Endothelial cell of umbilical vein (primary cell): ENCODE data around the gene IL32. TPM values are rescaled to one million over a fixed set of nuclear protein-coding genes. Genes with fewer than 3 reads are reported as not detected.

ENCODE experiments used
- BruUV-seq: library from RNA; stranded (reverse); fragments of 400-500 nt; replicated peaks from 2 replicates; lab custom pipeline; 2021; lab: Mats Ljungman, UMichigan
- CTCF ChIA-PET: fragments of 300-600, 350-600 bp; sonication (Branson Sonifier 250); formaldehyde crosslinking; loops from one replicate; lab custom pipeline; 2021; ENCODE audit warnings: antibody characterized with exemption, inconsistent platforms; lab: Charles Lee
- POLR2A ChIA-PET: fragments of 300-600, 350-600 bp; sonication (Branson Sonifier 250); formaldehyde crosslinking; loops from one replicate; lab custom pipeline; 2021; ENCODE audit warnings: antibody characterized with exemption, inconsistent platforms; lab: Charles Lee
- DNase-seq: peaks from one replicate; pipeline ENCODE4 v3.0.0-alpha.2; 2011; ENCODE audit warnings: low read depth, low spot score
- FAIRE-seq: peaks from 2 replicates; lab custom pipeline; 2011; peaks lifted over from hg19 to GRCh38; lab: Jason Lieb, UNC
- H2AFZ ChIP-seq: 2 replicates; pipeline ENCODE4 v1.6.0; 2012; ENCODE audit warnings: low read depth, low read length, control low read depth, inconsistent platforms
- H3K27ac ChIP-seq: 2 replicates; pipeline ENCODE4 v1.5.1; 2011; ENCODE audit warnings: low read depth, mild to moderate bottlenecking, control low read depth, low read length, moderate library complexity; ENCODE audit not compliant: insufficient read depth
- H3K27me3 ChIP-seq, 2 experiments: 2 replicates each; pipeline versions ENCODE4 v1.6.0 to v1.6.1; 2011; ENCODE audit warnings: low read length in 2 of 2, mixed read lengths in 1 of 2; ENCODE audit not compliant: control insufficient read depth in 2 of 2, insufficient read depth in 2 of 2
- H3K36me3 ChIP-seq, 2 experiments: 2 replicates in 1 of 2; 3 replicates in 1 of 2; pipeline ENCODE4 v1.5.1; 2011; ENCODE audit warnings: low read length in 2 of 2, mild to moderate bottlenecking in 1 of 2, moderate library complexity in 1 of 2; ENCODE audit not compliant: control insufficient read depth in 2 of 2, insufficient read depth in 2 of 2; ENCODE audit errors: extremely low read depth in 1 of 2
- H3K4me1 ChIP-seq: 3 replicates; pipeline ENCODE4 v1.5.1; 2011; ENCODE audit warnings: mild to moderate bottlenecking, low read length; ENCODE audit not compliant: control insufficient read depth, insufficient read depth; ENCODE audit errors: extremely low read depth
- H3K4me2 ChIP-seq: 2 replicates; pipeline ENCODE4 v1.6.1; 2011; ENCODE audit warnings: low read length, control low read depth, mixed read lengths; ENCODE audit not compliant: insufficient read depth
- H3K4me3 ChIP-seq, 3 experiments: fragments of 200-600 bp in 1 of 3; sonication (generic), shearing (Covaris generic) in 1 of 3; replicated peaks in 1 of 3; 2 replicates each; pipeline ENCODE4 v1.5.1; 2011 to 2016; ENCODE audit warnings: control low read depth in 3 of 3, low read length in 3 of 3, mild to moderate bottlenecking in 2 of 3, inconsistent platforms in 1 of 3, low read depth in 1 of 3, moderate library complexity in 1 of 3; ENCODE audit not compliant: insufficient read depth in 1 of 3
- H3K79me2 ChIP-seq: 2 replicates; pipeline ENCODE4 v1.6.0; 2012; ENCODE audit warnings: low read length, inconsistent platforms; ENCODE audit not compliant: control insufficient read depth, insufficient read depth
- H3K9ac ChIP-seq: replicated peaks from 2 replicates; pipeline ENCODE3; 2011; ENCODE audit warnings: low read length, control low read depth; ENCODE audit not compliant: insufficient read depth; ENCODE audit errors: extremely low read depth
- H3K9me1 ChIP-seq: replicated peaks from 3 replicates; pipeline ENCODE4 v1.6.0; 2011; ENCODE audit warnings: mild to moderate bottlenecking, low read length; ENCODE audit not compliant: control insufficient read depth, insufficient read depth; ENCODE audit errors: extremely low read depth
- H3K9me3 ChIP-seq: replicated peaks from 2 replicates; pipeline ENCODE4 v1.5.1; 2012; ENCODE audit warnings: low read length, inconsistent platforms; ENCODE audit not compliant: control insufficient read depth, insufficient read depth
- H4K20me1 ChIP-seq: replicated peaks from 2 replicates; pipeline ENCODE3; 2011; ENCODE audit warnings: mild to moderate bottlenecking, low read length; ENCODE audit not compliant: control insufficient read depth, insufficient read depth; ENCODE audit errors: extremely low read depth
- CTCF ChIP-seq, 2 donors: IDR thresholded peaks; 1 replicate in 1 of 2; 2 replicates in 1 of 2; pipeline ENCODE4 v1.5.1; 2011; ENCODE audit warnings: low read length in 2 of 2, mild to moderate bottlenecking in 2 of 2, moderate library complexity in 2 of 2, control low read depth in 1 of 2, inconsistent platforms in 1 of 2, low read depth in 1 of 2; ENCODE audit not compliant: insufficient read depth in 1 of 2; ENCODE audit errors: extremely low read depth in 1 of 2
- EZH2 ChIP-seq: IDR thresholded peaks from 2 replicates; pipeline ENCODE4 v1.6.1; 2012; ENCODE audit warnings: borderline replicate concordance, low read depth, mild to moderate bottlenecking, moderate library complexity, low read length, inconsistent platforms; ENCODE audit not compliant: severe bottlenecking
- FOS ChIP-seq: IDR thresholded peaks from 2 replicates; pipeline ENCODE4 v1.6.1; 2011; ENCODE audit warnings: mild to moderate bottlenecking, low read length, moderate library complexity, borderline replicate concordance; ENCODE audit not compliant: insufficient read depth
- GATA2 ChIP-seq: IDR thresholded peaks from 2 replicates; pipeline ENCODE4 v1.7.0; 2011; ENCODE audit warnings: low read depth, mild to moderate bottlenecking, moderate library complexity, mixed read lengths, low read length; ENCODE audit not compliant: insufficient read length, insufficient read depth
- JUN ChIP-seq: IDR thresholded peaks from 2 replicates; pipeline ENCODE4 v1.6.1; 2011; ENCODE audit warnings: borderline replicate concordance, low read depth; ENCODE audit not compliant: insufficient read length, insufficient read depth
- MAX ChIP-seq: IDR thresholded peaks from 2 replicates; pipeline ENCODE4 v1.6.1; 2011; ENCODE audit not compliant: insufficient read depth, insufficient read length
- MYC ChIP-seq: IDR thresholded peaks from one replicate; pipeline ENCODE4 v1.6.1; 2011; ENCODE audit warnings: mild to moderate bottlenecking, low read depth, low read length
- POLR2A ChIP-seq: IDR thresholded peaks from 2 replicates; pipeline ENCODE4 v1.6.1; 2012; ENCODE audit warnings: low read depth, mild to moderate bottlenecking, control low read depth, low read length
- POLR2AphosphoS5 ChIP-seq: IDR thresholded peaks from 2 replicates; pipeline ENCODE4 v1.6.1; 2012; ENCODE audit warnings: low read depth, mild to moderate bottlenecking, control low read depth, low read length, moderate library complexity; ENCODE audit not compliant: insufficient read depth
- dilution Hi-C: fragments of 300-500 bp; cut with MboI; formaldehyde crosslinking; loops from one replicate; pipeline ENCODE4 v1.15.0; 2019; ENCODE audit warnings: low sequenced_read_pairs; ENCODE audit not compliant: extremely low pct_ligation_motif_present
- intact Hi-C: fragments of 100-400 bp; cut with micrococcal nuclease; formaldehyde crosslinking; loops from one replicate; pipeline ENCODE4 v1.10.0; 2022
- polyA plus RNA-seq, 4 experiments: library from polyadenylated mRNA; depleted of rRNA in 3 of 4; stranded (reverse) in 3 of 4; unstranded in 1 of 4; fragments of >200 nt; gene quantifications; 2 replicates each; pipeline versions ENCODE4 v1.2.1 to v1.2.3, GENCODE V29; 2011 to 2012; ENCODE audit warnings: missing spikeins in 1 of 4
- total RNA-seq: library from RNA; stranded (reverse); gene quantifications from 2 replicates; pipeline ENCODE4 v1.2.3, GENCODE V29; 2021

IL32 gene
- total and polyA plus RNA-seq, 2 donors (not counting 3 experiments of a cell fraction or from before 2014, with no cell fraction given), result 55.7 to 336 TPM

- POLR2A ChIA-PET, result no interaction called here
These were observed 39.4 kb upstream of the IL32 start for GRCh38 chr16:3026003-3026378.

More at GRCh38 chr16:3026003-3026378, 39.4 kb upstream of the IL32 start:
- BruUV-seq, result no TSS peak
- no peak for FAIRE-seq
- CTCF ChIA-PET, result interaction anchor here (1.3 to 1.5 kb wide), 2 partner anchors 8 to 104 kb away, joined by 3 to 5 read pairs; no protein-coding TSS in a partner anchor
- H3K4me2 ChIP-seq, result no peak overlapping the region
- intact Hi-C loops, result no loop called here
- peaks cover 18% of the 10 kb centered on the region for H3K4me1 ChIP-seq
- H2AFZ ChIP-seq, result no peak overlapping the region
- peaks cover 0 to 9% of the 10 kb centered on the region in 2 experiments for H3K36me3 ChIP-seq
- no peak for DNase-seq
- H3K9me1 ChIP-seq, result no peaks in the 10 kb centered on the region
- peaks cover 2% of the 10 kb centered on the region for H3K79me2 ChIP-seq
- dilution Hi-C loops, result no loop called here
- H3K4me3 ChIP-seq, result no peak overlapping the region
- no peaks in the 10 kb centered on the region for H4K20me1 ChIP-seq
- H3K9ac ChIP-seq, result no peak overlapping the region
- no peaks in the 10 kb centered on the region for H3K9me3 ChIP-seq
- H3K27ac ChIP-seq, result no peak overlapping the region
- peaks cover 20 to 22% of the 10 kb centered on the region in 2 experiments for H3K27me3 ChIP-seq
- no peak for TF ChIP-seq MYC
- TF ChIP-seq POLR2AphosphoS5, result no peak
- TF ChIP-seq FOS, result no peak
- no peak for TF ChIP-seq MAX
- no peak for TF ChIP-seq GATA2
- no peak for TF ChIP-seq EZH2
- TF ChIP-seq JUN, result no peak
- no peak for TF ChIP-seq CTCF (IDR thresholded peaks at IDR 0.05; ENCODE audit: extremely low read depth in 1 of 2, insufficient read depth in 1 of 2, low read depth in 1 of 2, low read length in 2 of 2)
- no peak for TF ChIP-seq POLR2A
